Spinal cord (tissue), 10 donors: Measurements from ENCODE around the gene SDK2. TPM values are rescaled to one million over a fixed set of nuclear protein-coding genes. Genes with fewer than 3 reads are reported as not detected.
"Not testable (repeated sequence)": the region's sequence is repeated elsewhere in the genome, so short reads cannot be mapped to it uniquely, and the experiment has no call there.

Experiments
- DNase-seq, 6 donors: peaks; one replicate each; pipeline versions ENCODE4 v3.0.0 to v3.0.0-alpha.2; 2013 to 2015; ENCODE audit warnings: low spot score in 6 of 6, low read depth in 4 of 6
- H3K27ac ChIP-seq: one replicate; pipeline ENCODE4 v1.5.1; 2013; ENCODE audit warnings: low read depth, low read length, control low read depth
- H3K27me3 ChIP-seq: one replicate; pipeline ENCODE4 v1.6.1; 2013; ENCODE audit warnings: low read length; ENCODE audit not compliant: control insufficient read depth, insufficient read depth
- H3K36me3 ChIP-seq: one replicate; pipeline ENCODE4 v1.6.1; 2013; ENCODE audit warnings: low read length; ENCODE audit not compliant: control insufficient read depth, insufficient read depth
- H3K4me1 ChIP-seq: one replicate; pipeline ENCODE4 v1.6.1; 2013; ENCODE audit warnings: low read length; ENCODE audit not compliant: control insufficient read depth, insufficient read depth
- H3K4me3 ChIP-seq: one replicate; pipeline ENCODE4 v1.5.1; 2013; ENCODE audit warnings: low read depth, low read length, control low read depth
- H3K9me3 ChIP-seq: one replicate; pipeline ENCODE4 v1.6.1; 2013; ENCODE audit warnings: low read length; ENCODE audit not compliant: control insufficient read depth, insufficient read depth
- WGBS: methylation state at CpG from one replicate; pipeline ENCODE4 v1.1.5; 2013; ENCODE audit warnings: missing lambda C conversion rate; ENCODE audit not compliant: insufficient coverage; 5-methylcytosine and 5-hydroxymethylcytosine counted together
- polyA plus RNA-seq, 2 donors: library from polyadenylated mRNA; unstranded; fragments of 120-200 nt; gene quantifications; one replicate each; pipeline ENCODE4 v1.2.1, GENCODE V29; 2013; ENCODE audit not compliant: insufficient read length in 2 of 2
- total RNA-seq, 2 donors: library from RNA; depleted of rRNA in 1 of 2; stranded (reverse); fragments of 120-200 nt in 1 of 2; fragments of >200 nt in 1 of 2; gene quantifications; one replicate each; pipeline versions ENCODE4 v1.2.3 to v1.2.4, GENCODE V29; 2013 to 2014
- donor health status: healthy.

SDK2 gene
- total and polyA plus RNA-seq, 4 donors, result 10.9 to 14.4 (median 12.7) TPM

DNA sequence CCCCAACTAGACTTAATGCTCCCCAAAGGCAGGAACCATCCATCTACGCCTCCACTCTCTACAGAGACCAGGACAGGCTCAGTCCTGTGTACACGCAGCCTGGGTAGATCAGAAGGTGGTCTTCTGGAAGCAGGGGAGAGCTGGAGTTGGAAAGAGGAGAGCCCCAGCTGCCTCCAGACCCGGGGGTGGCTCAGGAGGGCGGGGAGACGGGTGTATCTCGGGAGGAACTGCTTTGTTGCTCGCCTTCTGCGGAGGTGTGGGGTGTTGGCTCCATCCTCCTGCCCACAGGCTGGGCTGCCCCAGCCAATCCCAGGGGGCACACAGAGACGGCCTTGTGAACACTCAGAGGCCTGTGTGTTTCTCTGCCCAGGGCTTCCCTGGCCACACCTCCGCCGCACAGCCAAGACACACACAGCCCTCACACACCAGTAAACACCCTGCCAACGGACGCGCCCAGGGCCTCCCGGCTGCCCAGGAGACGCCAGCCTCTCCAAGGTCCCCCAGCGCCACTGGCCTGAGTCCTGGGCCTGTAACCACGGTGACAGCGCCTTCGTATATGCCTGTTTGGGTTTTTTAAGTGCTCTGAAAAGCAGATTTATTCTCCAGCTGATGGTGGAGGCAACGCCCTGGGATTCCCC is 189.1 kb downstream of the SDK2 start:
- Histone ChIP-seq H3K4me1 (peaks cover 25% of the 10 kb centered on the region), H3K27me3 (no peaks in the 10 kb centered on the region), H3K9me3 (peaks cover 3% of the 10 kb centered on the region), H3K27ac (no peak overlapping the region), H3K36me3 (peaks cover 4% of the 10 kb centered on the region), H3K4me3 (no peak overlapping the region)
- DNase-seq, result peak in 4 of 6 donors; percentile 67 to 87 (median 74)
- 34% methylated on average over 14 of the region's 21 CpGs for WGBS

DNA sequence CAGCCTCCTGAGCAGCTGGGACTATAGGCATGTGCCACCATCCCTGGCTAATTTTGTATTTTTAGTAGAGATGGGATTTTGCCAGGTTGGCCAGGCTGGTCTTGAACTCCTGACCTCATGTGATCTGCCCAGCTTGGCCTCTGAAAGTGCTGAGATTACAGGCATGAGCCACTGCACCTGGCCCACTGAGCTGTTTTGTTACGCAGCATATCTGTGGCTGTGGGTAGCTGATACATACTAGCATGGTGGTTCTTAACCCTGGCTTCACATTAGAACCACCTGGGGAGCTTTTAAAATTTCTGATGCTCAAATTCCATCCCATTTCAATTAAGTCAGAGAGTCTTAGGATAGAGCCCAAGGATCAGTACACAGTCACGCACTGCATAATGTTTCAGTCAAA is 190.8 kb downstream of the SDK2 start:
- H3K27me3 ChIP-seq, H3K27ac ChIP-seq: not testable (repeated sequence)
- WGBS, result 100% methylated on average over 1 of the region's 2 CpGs

DNA sequence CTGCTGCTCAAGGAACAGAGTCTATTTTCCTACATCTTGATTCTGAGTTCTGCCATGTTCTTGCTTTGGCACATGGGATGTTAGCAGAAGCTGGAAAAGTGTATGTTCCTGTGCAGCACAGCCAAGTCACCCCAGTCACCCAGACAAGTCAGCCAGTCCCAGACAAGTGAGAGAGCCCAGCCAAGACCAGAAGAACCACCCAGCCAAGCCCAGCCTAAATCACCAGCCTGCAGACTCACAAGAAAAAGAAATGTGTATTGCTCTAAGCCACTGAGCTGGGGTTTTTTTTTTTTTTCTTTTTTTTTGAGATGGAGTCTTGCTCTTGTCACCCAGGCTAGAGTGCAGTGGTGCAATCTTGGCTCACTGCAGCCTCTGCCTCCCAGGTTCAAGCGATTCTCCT is 191.2 kb downstream of the SDK2 start:
- H3K4me1 ChIP-seq, result peaks cover 18% of the 10 kb centered on the region
- H3K27ac ChIP-seq, result no peak overlapping the region
- peaks cover 3% of the 10 kb centered on the region for H3K9me3 ChIP-seq
- H3K4me3 ChIP-seq, result no peak overlapping the region
- 100% methylated on average over 1 of the region's 1 CpG for WGBS
- peaks cover 4% of the 10 kb centered on the region for H3K36me3 ChIP-seq
- DNase-seq, result no peak
- H3K27me3 ChIP-seq, result no peaks in the 10 kb centered on the region

More for the DNA sequence above, 190.8 kb downstream of the SDK2 start:
- DNase-seq, H3K36me3 ChIP-seq, H3K4me3 ChIP-seq, H3K9me3 ChIP-seq: not testable (repeated sequence)
- H3K4me1 ChIP-seq, result peaks cover 22% of the 10 kb centered on the region

DNA sequence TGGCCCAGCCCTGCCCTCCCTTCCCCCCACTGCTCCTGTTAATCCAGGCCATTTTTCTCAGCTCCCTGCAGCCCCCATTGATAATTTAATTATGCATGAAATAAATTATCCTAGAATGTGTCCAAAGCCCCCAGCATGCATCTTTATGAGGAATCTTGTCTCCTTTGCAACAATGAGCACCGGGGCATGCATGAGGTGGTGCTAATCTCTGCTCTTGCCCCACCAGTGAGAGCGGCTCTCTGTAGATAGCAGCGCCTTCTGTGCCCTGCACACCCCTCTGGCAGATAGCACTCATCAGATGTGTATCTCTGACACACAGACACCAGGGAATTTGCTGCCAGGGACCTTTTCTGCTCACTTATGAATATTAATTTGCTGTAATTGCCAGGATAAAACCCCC is 192.2 kb downstream of the SDK2 start:
- Histone ChIP-seq H3K36me3 (peaks cover 4% of the 10 kb centered on the region), H3K9me3 (peaks cover 3% of the 10 kb centered on the region), H3K27ac (no peak overlapping the region), H3K4me1 (peaks cover 27% of the 10 kb centered on the region), H3K4me3 (no peak overlapping the region), H3K27me3 (no peaks in the 10 kb centered on the region)
- 25% methylated on average over 1 of the region's 3 CpGs for WGBS
- DNase-seq, result peak in 1 of 6 donors; percentile 68

DNA sequence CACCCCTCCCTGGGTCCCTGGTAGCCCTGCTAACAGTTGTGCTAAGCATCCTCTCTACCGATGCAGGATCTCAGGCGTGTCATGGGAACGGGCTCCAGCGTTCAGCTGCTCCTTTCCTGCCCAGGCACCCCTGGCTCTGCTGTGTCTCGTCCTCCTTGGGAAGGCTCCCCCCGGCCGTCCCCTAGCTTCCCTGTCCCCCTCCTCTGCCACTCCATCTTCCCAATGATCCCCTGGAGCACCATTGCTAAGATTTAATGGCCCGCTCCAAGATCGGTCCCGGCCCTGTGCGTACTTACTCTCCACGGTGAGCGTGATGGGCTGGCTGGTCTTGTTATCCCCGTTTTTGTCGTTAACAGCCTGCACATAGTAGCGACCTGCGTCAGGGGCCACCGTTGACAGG is 196.9 kb downstream of the SDK2 start:
- 65% methylated on average over 18 of the region's 18 CpGs for WGBS
- no peak overlapping the region for H3K27ac ChIP-seq
- peak in 1 of 6 donors; percentile 85 for DNase-seq
- H3K36me3 ChIP-seq, result peaks cover 14% of the 10 kb centered on the region
- H3K9me3 ChIP-seq, result no peaks in the 10 kb centered on the region
- H3K4me1 ChIP-seq, result peaks cover 16% of the 10 kb centered on the region
- no peaks in the 10 kb centered on the region for H3K27me3 ChIP-seq
- H3K4me3 ChIP-seq, result no peak overlapping the region

DNA sequence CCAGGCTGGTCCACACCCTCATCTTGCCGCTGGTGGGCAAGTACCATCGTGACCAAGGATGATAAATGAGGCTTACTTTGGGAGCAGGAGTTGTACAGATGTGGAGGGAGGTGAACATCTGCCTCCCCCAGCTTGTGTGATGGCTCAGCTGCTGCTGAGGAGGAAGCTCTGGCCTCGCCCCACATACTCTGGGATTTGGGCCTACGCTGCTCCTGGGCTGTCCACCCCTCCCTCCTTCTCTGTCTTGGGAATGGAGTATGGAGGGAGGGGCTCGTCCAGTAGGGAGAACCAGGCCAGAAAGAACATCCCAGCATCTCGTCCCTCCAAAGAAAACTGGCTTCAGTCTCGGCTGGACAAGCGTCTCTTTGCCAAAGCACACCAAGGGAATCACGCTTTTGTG is 197.6 kb downstream of the SDK2 start:
- 66% methylated on average over 5 of the region's 9 CpGs for WGBS
- Histone ChIP-seq H3K9me3 (no peaks in the 10 kb centered on the region), H3K4me3 (no peak overlapping the region), H3K36me3 (peaks cover 14% of the 10 kb centered on the region), H3K27ac (no peak overlapping the region), H3K27me3 (no peaks in the 10 kb centered on the region), H3K4me1 (peaks cover 16% of the 10 kb centered on the region)
- DNase-seq, result no peak

DNA sequence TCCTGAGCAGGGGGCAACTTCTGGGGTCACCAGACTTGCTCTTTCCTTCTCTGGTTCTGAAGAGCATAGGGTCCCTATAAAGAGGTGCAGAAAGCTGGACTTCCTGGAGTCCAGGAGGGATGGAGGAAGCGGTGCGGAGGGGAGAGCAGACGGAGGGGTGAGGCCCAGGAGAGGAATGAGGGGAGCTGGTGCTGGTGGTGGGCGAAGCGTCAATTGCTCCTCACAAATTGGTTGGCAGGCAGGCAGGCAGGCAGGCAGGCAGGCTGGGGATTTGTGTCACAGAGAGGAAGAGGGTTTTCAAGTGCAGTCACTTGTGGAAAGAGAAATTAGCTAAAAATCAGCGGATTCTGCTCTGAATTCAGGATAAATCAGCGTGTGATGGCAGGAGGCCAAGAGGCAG is 198.8 kb downstream of the SDK2 start:
- DNase-seq, result peak in 1 of 6 donors; percentile 56
- H3K9me3 ChIP-seq, result no peaks in the 10 kb centered on the region
- 67% methylated on average over 7 of the region's 7 CpGs for WGBS
- H3K27me3 ChIP-seq, result no peaks in the 10 kb centered on the region
- no peak overlapping the region for H3K27ac ChIP-seq
- H3K36me3 ChIP-seq, result peaks cover 18% of the 10 kb centered on the region
- H3K4me1 ChIP-seq, result peaks cover 16% of the 10 kb centered on the region
- no peak overlapping the region for H3K4me3 ChIP-seq

DNA sequence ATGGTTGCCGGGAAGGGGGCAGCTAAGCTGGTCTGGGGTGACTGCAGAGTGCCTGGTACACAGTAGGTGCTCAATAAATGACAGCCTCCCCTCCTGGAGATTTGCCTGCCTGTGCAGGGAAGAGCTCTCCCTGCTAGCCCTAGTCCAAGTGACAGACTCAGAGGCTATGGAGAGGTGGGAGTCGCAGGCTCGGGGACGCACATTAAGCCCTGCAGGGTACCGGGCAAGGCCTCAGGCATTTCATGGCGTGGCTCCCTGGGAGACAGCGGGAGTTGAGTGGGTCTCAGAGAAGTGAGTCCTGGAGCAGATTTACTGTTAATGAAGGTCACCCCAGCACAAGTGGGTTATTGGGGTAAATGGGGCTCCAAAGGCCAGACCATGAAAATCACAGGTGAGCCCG is 200.2 kb downstream of the SDK2 start:
- no peaks in the 10 kb centered on the region for H3K27me3 ChIP-seq
- no peak for DNase-seq
- peaks cover 16% of the 10 kb centered on the region for H3K4me1 ChIP-seq
- WGBS, result 95% methylated on average over 8 of the region's 8 CpGs
- no peak overlapping the region for H3K27ac ChIP-seq
- H3K36me3 ChIP-seq, result peaks cover 21% of the 10 kb centered on the region
- H3K4me3 ChIP-seq, result no peak overlapping the region
- H3K9me3 ChIP-seq, result no peaks in the 10 kb centered on the region

DNA sequence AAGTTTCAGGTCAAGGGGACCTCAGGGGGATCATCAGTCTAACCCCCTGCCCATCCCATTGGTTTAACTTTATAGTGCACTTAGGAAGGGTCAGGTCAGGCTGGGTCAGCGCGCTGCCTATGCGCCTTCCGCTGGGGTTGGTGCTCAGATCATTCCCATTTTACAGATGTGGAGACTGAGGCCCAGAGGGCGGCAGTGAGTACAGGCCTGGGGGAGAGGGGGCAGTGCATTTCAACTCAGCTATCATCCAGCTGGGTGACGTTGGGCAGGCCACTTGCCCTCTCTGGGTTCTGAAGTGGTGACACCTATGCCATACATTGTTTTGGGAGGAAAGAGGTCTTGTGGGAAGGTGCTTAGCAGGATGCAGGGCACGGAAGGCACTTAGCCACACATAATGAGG is 204.6 kb downstream of the SDK2 start:
- no peak for DNase-seq
- no peak overlapping the region for H3K27ac ChIP-seq
- WGBS, result 100% methylated on average over 7 of the region's 7 CpGs
- peaks cover 30% of the 10 kb centered on the region for H3K36me3 ChIP-seq
- H3K9me3 ChIP-seq, result no peaks in the 10 kb centered on the region
- H3K27me3 ChIP-seq, result no peaks in the 10 kb centered on the region
- no peak overlapping the region for H3K4me3 ChIP-seq
- peaks cover 2% of the 10 kb centered on the region for H3K4me1 ChIP-seq

DNA sequence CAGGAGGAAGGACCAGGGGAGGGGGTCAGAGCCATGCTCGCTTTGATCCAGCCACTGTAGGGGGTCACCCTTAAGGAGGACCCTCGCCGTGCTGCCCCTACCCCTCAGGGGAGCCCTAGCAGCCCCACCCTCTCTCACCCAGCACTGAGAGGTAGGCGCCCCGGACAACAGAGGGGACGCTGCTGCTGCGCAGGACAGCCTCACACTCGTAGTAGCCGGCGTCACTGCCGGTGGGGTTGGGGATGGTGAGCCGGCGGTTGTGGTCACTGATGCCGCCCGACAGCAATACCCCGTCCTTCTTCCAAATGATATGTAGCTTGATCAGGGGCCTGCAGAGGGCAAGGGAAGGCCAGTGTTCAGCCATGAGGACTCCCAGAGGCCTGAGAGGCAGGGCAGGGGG is 206.4 kb downstream of the SDK2 start:
- no peaks in the 10 kb centered on the region for H3K27me3 ChIP-seq
- DNase-seq, result no peak
- H3K9me3 ChIP-seq, result no peaks in the 10 kb centered on the region
- peaks cover 33% of the 10 kb centered on the region for H3K36me3 ChIP-seq
- H3K4me3 ChIP-seq, result no peak overlapping the region
- WGBS, result 86% methylated on average over 13 of the region's 16 CpGs
- no peaks in the 10 kb centered on the region for H3K4me1 ChIP-seq
- H3K27ac ChIP-seq, result no peak overlapping the region
